HTR-8/SVneo (cell line): ENCODE results near the gene ADAMTS2.

ENCODE experiments used
- DNase-seq: peaks from one replicate; pipeline ENCODE4 v3.0.0; 2011; ENCODE audit warnings: low spot score, mixed read lengths; ENCODE audit not compliant: insufficient read length
- FAIRE-seq: peaks from 2 replicates; lab custom pipeline; 2011; peaks lifted over from hg19 to GRCh38; lab: Jason Lieb, UNC

Gene ADAMTS2

GRCh38 chr5:179345433-179346321 lies at the start of gene ADAMTS2:
ADAMTS2 (minus strand) TSS chr5:179345461; CDS start chr5:179345328, 133 bp downstream.
- FAIRE-seq: no peak

GRCh38 chr5:179393078-179393477 lies 47.8 kb upstream of the ADAMTS2 start:
- FAIRE-seq (no peak), DNase-seq (no peak)

More at GRCh38 chr5:179345433-179346321, at the start of gene ADAMTS2:
- DNase-seq: peak; percentile 30

- no peak for FAIRE-seq
- DNase-seq: no peak
Measured at GRCh38 chr5:179387151-179388110, 42.2 kb upstream of the ADAMTS2 start.

- FAIRE-seq (no peak), DNase-seq (no peak)
Measured at GRCh38 chr5:179385914-179386313, 40.7 kb upstream of the ADAMTS2 start.

GRCh38 chr5:179382486-179382885 lies 37.2 kb upstream of the ADAMTS2 start:
- FAIRE-seq: peak; percentile 9
- no peak for DNase-seq

- no peak for DNase-seq
- FAIRE-seq: no peak
Measured at GRCh38 chr5:179381691-179382090, 36.4 kb upstream of the ADAMTS2 start.

- DNase-seq (no peak), FAIRE-seq (no peak)
Measured at GRCh38 chr5:179380211-179381035, 35.2 kb upstream of the ADAMTS2 start.

- FAIRE-seq (no peak), DNase-seq (no peak)
Measured at GRCh38 chr5:179379321-179379890, 34.1 kb upstream of the ADAMTS2 start.

GRCh38 chr5:179378441-179379271 lies 33.4 kb upstream of the ADAMTS2 start:
- DNase-seq: no peak
- no peak for FAIRE-seq

GRCh38 chr5:179378116-179378440 lies 32.8 kb upstream of the ADAMTS2 start:
- FAIRE-seq (no peak), DNase-seq (no peak)

GRCh38 chr5:179377421-179378115 lies 32.3 kb upstream of the ADAMTS2 start:
- no peak for FAIRE-seq

GRCh38 chr5:179376701-179377420 lies 31.6 kb upstream of the ADAMTS2 start:
- no peak for FAIRE-seq
- no peak for DNase-seq

More at GRCh38 chr5:179377421-179378115, 32.3 kb upstream of the ADAMTS2 start:
- no peak for DNase-seq

GRCh38 chr5:179375831-179376365 lies 30.6 kb upstream of the ADAMTS2 start:
- FAIRE-seq (no peak), DNase-seq (no peak)

GRCh38 chr5:179375236-179375685 lies 30.0 kb upstream of the ADAMTS2 start:
- DNase-seq (no peak), FAIRE-seq (no peak)

- DNase-seq (no peak), FAIRE-seq (no peak)
Measured at GRCh38 chr5:179374506-179375235, 29.4 kb upstream of the ADAMTS2 start.

GRCh38 chr5:179373961-179374505 lies 28.8 kb upstream of the ADAMTS2 start:
- DNase-seq (no peak), FAIRE-seq (no peak)
